WERI-Rb-1 (cell line): ENCODE data around the gene FAM90A1.
"Not testable (repeated sequence)": the region's sequence is repeated elsewhere in the genome, so short reads cannot be mapped to it uniquely, and the experiment has no call there.

Source experiments
- DNase-seq: peaks from one replicate; pipeline ENCODE4 v3.0.0-alpha.2; 2020
- H3K27ac ChIP-seq: fragments of 250-450 bp; sonication (Bioruptor Pico); 2 replicates; pipeline ENCODE4 v1.5.1; 2020; ENCODE audit warnings: mild to moderate bottlenecking, moderate library complexity
- H3K27me3 ChIP-seq: fragments of 250-450 bp; sonication (Bioruptor Pico); 2 replicates; pipeline ENCODE4 v1.5.1; 2021; ENCODE audit warnings: mild to moderate bottlenecking, low read depth, moderate library complexity; ENCODE audit not compliant: insufficient read depth, severe bottlenecking
- H3K36me3 ChIP-seq: fragments of 250-450 bp; sonication (Bioruptor Pico); 2 replicates; pipeline ENCODE4 v1.5.1; 2020; ENCODE audit warnings: mild to moderate bottlenecking, moderate library complexity
- H3K4me3 ChIP-seq: 2 replicates; pipeline ENCODE4 v1.5.1; 2011; ENCODE audit warnings: low read depth, mild to moderate bottlenecking, control low read depth, low read length
- H3K9me3 ChIP-seq: fragments of 250-450 bp; sonication (Bioruptor Pico); 2 replicates; pipeline ENCODE4 v1.5.1; 2021; ENCODE audit warnings: mild to moderate bottlenecking, moderate library complexity; ENCODE audit not compliant: severe bottlenecking
- TF ChIP-seq, protein P1 (sequence below): IDR thresholded peaks from 2 replicates; pipeline ENCODE4 v1.5.1; 2011; ENCODE audit warnings: low read depth, mild to moderate bottlenecking, control low read depth, inconsistent platforms, low read length

The FAM90A1 gene

DNA sequence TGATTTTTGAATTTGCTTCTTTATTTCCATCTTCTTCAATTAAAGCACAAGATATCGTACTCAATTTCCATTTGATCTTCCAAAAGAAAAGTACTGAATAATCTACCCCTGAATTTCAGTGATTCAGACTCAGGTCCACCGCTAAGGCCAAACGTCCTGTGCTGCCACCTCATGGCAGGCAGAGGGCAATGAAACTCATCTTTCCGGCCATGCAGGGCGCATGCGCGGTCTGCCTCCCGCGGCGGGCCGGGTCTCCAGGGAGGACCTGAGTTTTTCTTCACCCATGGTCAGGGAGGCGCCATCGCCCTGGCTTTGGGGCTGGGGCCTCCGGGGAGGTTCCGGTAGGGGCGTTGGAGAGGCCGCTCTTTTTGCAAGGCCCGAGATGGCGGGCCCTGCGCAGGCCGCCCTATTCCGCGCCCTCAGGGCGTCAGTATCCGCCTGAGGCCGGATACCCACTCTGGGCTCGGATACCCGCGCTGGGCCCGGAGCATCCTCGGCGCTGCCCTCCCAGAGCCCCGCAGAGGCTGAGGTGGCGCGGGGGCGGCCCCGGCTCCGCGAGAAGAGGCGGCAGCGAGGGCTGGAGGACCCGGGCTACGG is 47.3 kb downstream of the FAM90A1 start:
- TF ChIP-seq, protein P1, sequence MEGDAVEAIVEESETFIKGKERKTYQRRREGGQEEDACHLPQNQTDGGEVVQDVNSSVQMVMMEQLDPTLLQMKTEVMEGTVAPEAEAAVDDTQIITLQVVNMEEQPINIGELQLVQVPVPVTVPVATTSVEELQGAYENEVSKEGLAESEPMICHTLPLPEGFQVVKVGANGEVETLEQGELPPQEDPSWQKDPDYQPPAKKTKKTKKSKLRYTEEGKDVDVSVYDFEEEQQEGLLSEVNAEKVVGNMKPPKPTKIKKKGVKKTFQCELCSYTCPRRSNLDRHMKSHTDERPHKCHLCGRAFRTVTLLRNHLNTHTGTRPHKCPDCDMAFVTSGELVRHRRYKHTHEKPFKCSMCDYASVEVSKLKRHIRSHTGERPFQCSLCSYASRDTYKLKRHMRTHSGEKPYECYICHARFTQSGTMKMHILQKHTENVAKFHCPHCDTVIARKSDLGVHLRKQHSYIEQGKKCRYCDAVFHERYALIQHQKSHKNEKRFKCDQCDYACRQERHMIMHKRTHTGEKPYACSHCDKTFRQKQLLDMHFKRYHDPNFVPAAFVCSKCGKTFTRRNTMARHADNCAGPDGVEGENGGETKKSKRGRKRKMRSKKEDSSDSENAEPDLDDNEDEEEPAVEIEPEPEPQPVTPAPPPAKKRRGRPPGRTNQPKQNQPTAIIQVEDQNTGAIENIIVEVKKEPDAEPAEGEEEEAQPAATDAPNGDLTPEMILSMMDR = 0 out of 2 replicates have a peak, but pooled peaks have one; percentile 14
- H3K36me3 ChIP-seq, H3K9me3 ChIP-seq, H3K27me3 ChIP-seq: not testable (repeated sequence)
- Histone ChIP-seq H3K27ac (peak overlapping the region; percentile 76), H3K4me3 (peak overlapping the region; percentile 54)
- peak; percentile 77 for DNase-seq

DNA sequence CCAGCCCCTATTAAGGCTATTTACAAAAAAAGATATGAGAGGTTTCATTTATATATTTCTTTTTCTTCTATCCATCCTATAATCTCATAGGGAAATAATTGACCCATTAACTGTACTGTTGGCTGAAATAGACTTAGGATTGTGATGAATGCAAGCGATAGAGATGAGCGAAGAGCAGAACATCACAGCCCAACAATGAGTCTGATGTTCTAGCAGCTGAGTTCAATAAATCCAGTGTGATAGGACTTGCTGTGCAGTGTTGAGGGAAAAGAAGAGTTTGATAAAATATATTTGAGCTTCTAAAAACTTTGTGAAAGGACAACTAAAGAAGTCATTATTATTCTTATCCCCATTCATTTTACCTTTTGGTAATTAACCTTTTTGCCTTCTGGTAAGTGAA is 54.5 kb downstream of the FAM90A1 start:
- not testable (repeated sequence) for H3K27ac ChIP-seq, H3K9me3 ChIP-seq, H3K4me3 ChIP-seq, DNase-seq, H3K27me3 ChIP-seq, H3K36me3 ChIP-seq
